A549 (cell line): Measurements from ENCODE around the gene NOS1AP. TPM values are rescaled to one million over a fixed set of nuclear protein-coding genes. Genes with fewer than 3 reads are reported as not detected.

Experiments used
- ATAC-seq, 2 experiments: fragments of 200-7000 bp in 1 of 2; fragments of >200 bp in 1 of 2; cut with Nextera tagmentation in 1 of 2; cut with Tn5 transposase in 1 of 2; 3 replicates each; pipeline versions ENCODE4 v1.8.0 to v1.9.1; 2018 to 2020; ENCODE audit warnings: mild to moderate bottlenecking in 1 of 2, moderate library complexity in 1 of 2
- CTCF ChIA-PET: fragments of 300-600 bp; sonication (Branson Sonifier 250); formaldehyde crosslinking; extraction: SDS; loops from one replicate; lab custom pipeline; 2021; ENCODE audit warnings: antibody characterized with exemption, inconsistent platforms; lab: Yijun Ruan, JAX
- POLR2A ChIA-PET: fragments of 350-600 bp; formaldehyde crosslinking; extraction: SDS; loops from one replicate; lab custom pipeline; 2021; ENCODE audit warnings: antibody characterized with exemption, inconsistent platforms; lab: Yijun Ruan, JAX
- DNase-seq, 2 experiments: peaks; one replicate each; pipeline versions ENCODE4 v3.0.0 to v3.0.0-alpha.2; 2011 to 2016; ENCODE audit warnings: low read depth in 1 of 2, low spot score in 1 of 2
- FAIRE-seq: peaks from 2 replicates; lab custom pipeline; 2011; peaks lifted over from hg19 to GRCh38; lab: Jason Lieb, UNC
- H3K27ac ChIP-seq, 2 experiments: fragments of >200 bp; sonication (Bioruptor Twin); formaldehyde crosslinking; 3 replicates each; pipeline ENCODE4 v1.5.1; 2016 to 2017
- H3K4me1 ChIP-seq: fragments of >200 bp; sonication (Bioruptor Twin); formaldehyde crosslinking; 3 replicates; pipeline ENCODE4 v1.6.1; 2016
- H3K4me2 ChIP-seq: fragments of >200 bp; sonication (Bioruptor Twin); formaldehyde crosslinking; 3 replicates; pipeline ENCODE4 v1.6.1; 2016
- H3K4me3 ChIP-seq: fragments of >200 bp; sonication (Bioruptor Twin); formaldehyde crosslinking; 3 replicates; pipeline ENCODE4 v1.5.1; 2016
- H3K9me3 ChIP-seq: fragments of >200 bp; sonication (Bioruptor Twin); formaldehyde crosslinking; 3 replicates; pipeline ENCODE4 v1.6.1; 2016
- CBX2 ChIP-seq: fragments of 200-600 bp; sonication (generic); IDR thresholded peaks from 2 replicates; pipeline ENCODE4 v1.6.1; 2016; ENCODE audit warnings: low read depth, mild to moderate bottlenecking, borderline replicate concordance
- CBX8 ChIP-seq: fragments of 200-600 bp; sonication (generic); IDR thresholded peaks from 2 replicates; pipeline ENCODE4 v1.6.1; 2016
- CEBPB ChIP-seq, 2 experiments: fragments of >200 bp in 1 of 2; sonication (Bioruptor Twin) in 1 of 2; formaldehyde crosslinking in 1 of 2; IDR thresholded peaks; 2 replicates each; pipeline ENCODE4 v1.6.1; 2012 to 2016
- EHF ChIP-seq: fragments of 250-450 bp; sonication (Bioruptor Pico); IDR thresholded peaks from 2 replicates; pipeline ENCODE4 v1.5.0; 2020; ENCODE audit warnings: mild to moderate bottlenecking
- EHMT2 ChIP-seq: fragments of 200-600 bp; sonication (generic); IDR thresholded peaks from 2 replicates; pipeline ENCODE4 v1.6.1; 2016; ENCODE audit warnings: antibody characterized with exemption, low read depth, mild to moderate bottlenecking, moderate library complexity
- FOSL2 ChIP-seq, 2 experiments: fragments of 450-650 bp in 1 of 2; fragments of >200 bp in 1 of 2; sonication (Bioruptor Twin) in 1 of 2; formaldehyde crosslinking; IDR thresholded peaks; 2 replicates each; pipeline versions ENCODE4 v1.5.0 to v1.6.1; 2016 to 2020; ENCODE audit warnings: mild to moderate bottlenecking in 1 of 2, moderate library complexity in 1 of 2
- GATA3 ChIP-seq: IDR thresholded peaks from 2 replicates; pipeline ENCODE4 v1.6.1; 2012; ENCODE audit warnings: borderline replicate concordance
- HDAC2 ChIP-seq: fragments of 200-600 bp; sonication (generic); IDR thresholded peaks from 2 replicates; pipeline ENCODE4 v1.6.1; 2016
- JUNB ChIP-seq: fragments of >200 bp; sonication (Bioruptor Twin); formaldehyde crosslinking; IDR thresholded peaks from 2 replicates; pipeline ENCODE4 v1.6.1; 2016
- KDM1A ChIP-seq: fragments of 200-600 bp; sonication (generic); IDR thresholded peaks from 2 replicates; pipeline ENCODE4 v1.6.1; 2016; ENCODE audit warnings: low read depth, mild to moderate bottlenecking
- KDM5A ChIP-seq: fragments of 200-600 bp; sonication (generic); IDR thresholded peaks from 2 replicates; pipeline ENCODE4 v1.6.1; 2016; ENCODE audit warnings: antibody characterized with exemption, mild to moderate bottlenecking
- MAZ ChIP-seq: fragments of 150-350 bp; IDR thresholded peaks from 2 replicates; pipeline ENCODE4 v1.6.1; 2014; ENCODE audit warnings: antibody characterized with exemption, low read depth, low read length, borderline replicate concordance
- MYC ChIP-seq: IDR thresholded peaks from 2 replicates; pipeline ENCODE4 v1.6.1; 2012; ENCODE audit warnings: mild to moderate bottlenecking, inconsistent platforms, low read length, improper control_type of control experiment, borderline replicate concordance
- NPAS2 ChIP-seq: fragments of 250-450 bp; sonication (Bioruptor Pico); IDR thresholded peaks from 2 replicates; pipeline ENCODE4 v1.8.0; 2022; ENCODE audit warnings: mild to moderate bottlenecking, moderate library complexity, borderline replicate concordance
- POLR2A ChIP-seq: IDR thresholded peaks from 2 replicates; pipeline ENCODE4 v1.6.1; 2012; ENCODE audit warnings: mild to moderate bottlenecking, low read length
- POLR2AphosphoS2 ChIP-seq: conservative IDR thresholded peaks from 2 replicates; pipeline ENCODE4 v1.6.1; 2012; ENCODE audit warnings: low read length, improper control_type of control experiment, inconsistent platforms
- SREBF2 ChIP-seq: fragments of 450-650 bp; IDR thresholded peaks from 2 replicates; pipeline ENCODE4 v1.6.1; 2014; ENCODE audit warnings: mild to moderate bottlenecking, moderate library complexity
- TFCP2L1 ChIP-seq: fragments of 250-450 bp; sonication (Bioruptor Pico); IDR thresholded peaks from 2 replicates; pipeline ENCODE4 v1.5.0; 2021; ENCODE audit warnings: mild to moderate bottlenecking
- ZFP36 ChIP-seq: fragments of 450-650 bp; IDR thresholded peaks from 2 replicates; pipeline ENCODE4 v1.6.1; 2014; ENCODE audit warnings: borderline replicate concordance; ENCODE audit not compliant: partially characterized antibody
- ZSCAN20 ChIP-seq: fragments of 250-450 bp; sonication (Bioruptor Pico); IDR thresholded peaks from 2 replicates; pipeline ENCODE4 v1.8.0; 2022; ENCODE audit warnings: mild to moderate bottlenecking, moderate library complexity
- WGBS: methylation state at CpG from one replicate; pipeline ENCODE4 v1.1.6; 2017; ENCODE audit errors: missing lambda C conversion rate; 5-methylcytosine and 5-hydroxymethylcytosine counted together
- polyA plus RNA-seq, 4 experiments: library from polyadenylated mRNA; depleted of rRNA in 3 of 4; stranded (reverse); fragments of >200 nt; fragmentation: RNase III in 1 of 4; extraction: RNeasy Plus Mini Kit Qiagen cat#74134 plus additional on column Dnase treatment in 1 of 4; gene quantifications; 2 replicates in 3 of 4; 3 replicates in 1 of 4; pipeline ENCODE4 v1.2.3, GENCODE V29; 2011 to 2017
- TF ChIP-seq, protein P1 (sequence below): fragments of >200 bp; sonication (Bioruptor Twin); formaldehyde crosslinking; IDR thresholded peaks from 3 replicates; pipeline ENCODE4 v1.6.1; 2016
- TF ChIP-seq, protein P2 (sequence below): fragments of 150-350 bp; IDR thresholded peaks from 2 replicates; pipeline ENCODE4 v1.6.1; 2014; ENCODE audit warnings: low read depth, mild to moderate bottlenecking, low read length
- TF ChIP-seq, protein P3 (sequence below): fragments of 250-450 bp; sonication (Bioruptor Pico); IDR thresholded peaks from 2 replicates; pipeline ENCODE4 v1.5.0; 2021; ENCODE audit warnings: mild to moderate bottlenecking, moderate library complexity, borderline replicate concordance
- TF ChIP-seq, protein P4 (sequence below): fragments of 200-600 bp; sonication (generic); IDR thresholded peaks from 2 replicates; pipeline ENCODE4 v1.6.1; 2016; ENCODE audit warnings: antibody characterized with exemption, mild to moderate bottlenecking, moderate library complexity

NOS1AP gene
- polyA plus RNA-seq, 2 of the 4 experiments (the other 2 are of a cell fraction) = 0.17 to 0.25 TPM

DNA sequence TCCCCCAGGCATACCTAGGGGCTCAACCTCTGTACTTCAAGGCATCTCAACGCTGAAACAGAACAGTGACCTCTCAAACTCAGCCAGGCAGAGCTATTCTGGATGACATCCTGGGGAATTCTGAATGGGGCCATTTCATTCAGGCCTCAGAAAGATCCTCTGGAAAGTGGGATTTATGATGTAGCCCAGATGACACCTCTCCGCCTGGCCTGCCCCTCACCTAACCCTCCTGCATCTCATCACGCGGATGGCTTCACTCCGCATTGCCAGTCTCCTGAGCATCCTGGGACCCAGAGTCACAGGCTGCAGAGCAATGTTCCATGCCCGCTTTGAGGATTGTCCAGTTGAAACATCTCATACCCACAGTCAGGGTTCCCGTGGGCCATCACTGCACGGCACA is 306.0 kb downstream of the NOS1AP start:
- ChIA-PET POLR2A (no interaction called here), CTCF (no interaction called here)
- 83% methylated on average over 8 of the region's 8 CpGs for WGBS
- DNase-seq (no peak), ATAC-seq (no peak), FAIRE-seq (no peak)
- no peak for TF ChIP-seq MAZ
- TF ChIP-seq TFCP2L1 (CRISPR knock-in tag) = no peak
- no peak for TF ChIP-seq CBX8
- no peak for TF ChIP-seq CBX2
- TF ChIP-seq SREBF2 = no peak
- TF ChIP-seq, protein P1, sequence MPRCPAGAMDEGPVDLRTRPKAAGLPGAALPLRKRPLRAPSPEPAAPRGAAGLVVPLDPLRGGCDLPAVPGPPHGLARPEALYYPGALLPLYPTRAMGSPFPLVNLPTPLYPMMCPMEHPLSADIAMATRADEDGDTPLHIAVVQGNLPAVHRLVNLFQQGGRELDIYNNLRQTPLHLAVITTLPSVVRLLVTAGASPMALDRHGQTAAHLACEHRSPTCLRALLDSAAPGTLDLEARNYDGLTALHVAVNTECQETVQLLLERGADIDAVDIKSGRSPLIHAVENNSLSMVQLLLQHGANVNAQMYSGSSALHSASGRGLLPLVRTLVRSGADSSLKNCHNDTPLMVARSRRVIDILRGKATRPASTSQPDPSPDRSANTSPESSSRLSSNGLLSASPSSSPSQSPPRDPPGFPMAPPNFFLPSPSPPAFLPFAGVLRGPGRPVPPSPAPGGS = no peak
- no peaks in the 10 kb centered on the region for H3K9me3 ChIP-seq
- H3K4me1 ChIP-seq = peaks cover 10% of the 10 kb centered on the region; the same call in 1 of the 3 replicates
- H3K27ac ChIP-seq = no peak overlapping the region
- no peak overlapping the region for H3K4me2 ChIP-seq
- no peak overlapping the region for H3K4me3 ChIP-seq

DNA sequence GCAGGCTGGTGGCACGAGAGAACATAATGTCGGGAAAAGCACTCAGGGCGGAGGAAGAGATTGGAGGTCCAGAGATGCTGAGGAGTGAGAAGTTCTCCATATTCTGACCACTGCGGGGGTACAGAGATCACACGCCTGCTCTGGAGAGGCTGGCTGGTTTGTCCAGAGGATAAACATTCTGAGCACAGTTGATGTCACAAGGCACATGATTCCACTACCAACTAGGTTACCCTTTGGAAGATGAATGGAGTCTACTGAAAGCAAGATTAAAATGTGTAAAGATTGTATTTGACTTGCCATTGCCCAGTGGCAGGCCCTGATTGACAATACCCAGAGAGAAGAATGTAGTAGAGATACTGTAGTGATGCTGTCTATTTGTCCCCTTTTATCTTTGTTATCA is 307.2 kb downstream of the NOS1AP start, which contains the start of gene SPATA46:
Gene SPATA46 (minus strand): TSS at position 164 of the 400 bp plus-strand sequence. CDS start 64 bp downstream, at position 100.
- Histone ChIP-seq H3K4me2 (no peak within 1 kb of the TSS), H3K27ac (no peak within 1 kb of the TSS), H3K4me1 (peaks cover 19% of the 10 kb centered on the region), H3K9me3 (no peaks in the 10 kb centered on the region), H3K4me3 (no peak within 1 kb of the TSS)
- no peak for ATAC-seq
- POLR2A ChIA-PET = interaction anchor here (0.7 kb wide), 1 partner anchor 340 kb away, joined by 4 read pairs; no protein-coding TSS in a partner anchor
- DNase-seq = no peak
- FAIRE-seq = no peak
- TF ChIP-seq EHF (CRISPR knock-in tag) (no peak), ZSCAN20 (CRISPR knock-in tag) (no peak), MYC (no peak)
- WGBS = 87% methylated on average over 5 of the region's 5 CpGs
- CTCF ChIA-PET = interaction anchor here (0.7 kb wide), 1 partner anchor 269 kb away, joined by 3 read pairs; no protein-coding TSS in a partner anchor

DNA sequence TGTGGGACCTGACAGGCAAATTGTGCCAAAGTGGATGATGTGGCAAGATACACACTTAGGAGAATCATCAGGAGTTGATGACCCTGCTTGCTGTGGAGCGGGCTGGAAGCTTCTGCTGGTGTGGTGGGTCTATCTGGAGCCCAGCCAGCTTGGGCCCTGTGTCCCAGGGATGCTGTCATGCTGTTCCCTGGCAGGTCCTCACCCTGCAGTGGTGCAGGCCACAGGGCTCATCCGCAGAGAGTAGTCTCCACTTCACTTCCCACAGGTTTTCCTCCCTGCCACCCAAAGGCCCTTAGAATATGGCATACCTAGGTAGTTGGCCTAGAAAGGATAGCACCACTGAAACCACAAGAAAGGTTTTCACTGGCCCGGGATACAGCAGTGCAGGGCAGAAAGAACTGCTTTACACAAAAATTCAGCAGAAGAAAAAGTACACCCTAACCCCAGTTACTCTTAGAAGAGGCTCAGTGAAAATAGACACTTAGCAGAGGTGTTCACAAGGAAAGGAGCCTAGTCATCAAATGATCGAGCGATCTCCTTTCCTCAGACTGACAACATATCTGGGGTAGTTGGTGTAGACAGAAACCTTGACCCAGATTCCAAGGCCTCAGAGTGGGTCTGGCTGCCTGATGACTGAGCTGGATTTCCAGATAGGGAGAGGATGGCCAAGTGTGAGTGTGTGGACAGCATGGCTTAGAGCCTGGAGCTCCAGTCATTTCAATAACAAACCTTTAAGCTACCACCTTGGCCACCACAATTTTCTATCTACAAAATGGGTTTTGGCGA is 310.8 kb downstream of the NOS1AP start:
- ChIA-PET CTCF (interaction anchor here (2.6 to 5.0 kb wide), 2 partner anchors 11 to 324 kb away, joined by 10 to 35 read pairs; no protein-coding TSS in a partner anchor), POLR2A (no interaction called here)
- DNase-seq (no peak), FAIRE-seq (no peak), ATAC-seq (no peak)
- WGBS = 83% methylated on average over 6 of the region's 6 CpGs
- no peak overlapping the region; a peak in 1 of 6 replicates for H3K27ac ChIP-seq
- H3K4me2 ChIP-seq = no peak overlapping the region
- peaks cover 20% of the 10 kb centered on the region for H3K4me1 ChIP-seq
- no peaks in the 10 kb centered on the region for H3K9me3 ChIP-seq
- no peak overlapping the region for H3K4me3 ChIP-seq
- TF ChIP-seq, protein P2, sequence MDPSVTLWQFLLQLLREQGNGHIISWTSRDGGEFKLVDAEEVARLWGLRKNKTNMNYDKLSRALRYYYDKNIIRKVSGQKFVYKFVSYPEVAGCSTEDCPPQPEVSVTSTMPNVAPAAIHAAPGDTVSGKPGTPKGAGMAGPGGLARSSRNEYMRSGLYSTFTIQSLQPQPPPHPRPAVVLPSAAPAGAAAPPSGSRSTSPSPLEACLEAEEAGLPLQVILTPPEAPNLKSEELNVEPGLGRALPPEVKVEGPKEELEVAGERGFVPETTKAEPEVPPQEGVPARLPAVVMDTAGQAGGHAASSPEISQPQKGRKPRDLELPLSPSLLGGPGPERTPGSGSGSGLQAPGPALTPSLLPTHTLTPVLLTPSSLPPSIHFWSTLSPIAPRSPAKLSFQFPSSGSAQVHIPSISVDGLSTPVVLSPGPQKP = no peak
- TF ChIP-seq EHMT2 (no peak), ZFP36 (no peak), KDM5A (no peak), KDM1A (no peak), CEBPB (IDR thresholded peaks at IDR 0.05) (no peak), POLR2A (no peak), POLR2AphosphoS2 (no peak), CBX2 (no peak), GATA3 (no peak), JUNB (no peak), NPAS2 (CRISPR knock-in tag) (no peak), MAZ (no peak), HDAC2 (no peak), FOSL2 (IDR thresholded peaks at IDR 0.05) (no peak), FOSL2 (CRISPR knock-in tag; IDR thresholded peaks at IDR 0.05) (no peak)
- TF ChIP-seq, protein P3, sequence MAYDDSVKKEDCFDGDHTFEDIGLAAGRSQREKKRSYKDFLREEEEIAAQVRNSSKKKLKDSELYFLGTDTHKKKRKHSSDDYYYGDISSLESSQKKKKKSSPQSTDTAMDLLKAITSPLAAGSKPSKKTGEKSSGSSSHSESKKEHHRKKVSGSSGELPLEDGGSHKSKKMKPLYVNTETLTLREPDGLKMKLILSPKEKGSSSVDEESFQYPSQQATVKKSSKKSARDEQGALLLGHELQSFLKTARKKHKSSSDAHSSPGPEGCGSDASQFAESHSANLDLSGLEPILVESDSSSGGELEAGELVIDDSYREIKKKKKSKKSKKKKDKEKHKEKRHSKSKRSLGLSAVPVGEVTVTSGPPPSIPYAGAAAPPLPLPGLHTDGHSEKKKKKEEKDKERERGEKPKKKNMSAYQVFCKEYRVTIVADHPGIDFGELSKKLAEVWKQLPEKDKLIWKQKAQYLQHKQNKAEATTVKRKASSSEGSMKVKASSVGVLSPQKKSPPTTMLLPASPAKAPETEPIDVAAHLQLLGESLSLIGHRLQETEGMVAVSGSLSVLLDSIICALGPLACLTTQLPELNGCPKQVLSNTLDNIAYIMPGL (CRISPR knock-in tag) = no peak
- TF ChIP-seq, protein P4, sequence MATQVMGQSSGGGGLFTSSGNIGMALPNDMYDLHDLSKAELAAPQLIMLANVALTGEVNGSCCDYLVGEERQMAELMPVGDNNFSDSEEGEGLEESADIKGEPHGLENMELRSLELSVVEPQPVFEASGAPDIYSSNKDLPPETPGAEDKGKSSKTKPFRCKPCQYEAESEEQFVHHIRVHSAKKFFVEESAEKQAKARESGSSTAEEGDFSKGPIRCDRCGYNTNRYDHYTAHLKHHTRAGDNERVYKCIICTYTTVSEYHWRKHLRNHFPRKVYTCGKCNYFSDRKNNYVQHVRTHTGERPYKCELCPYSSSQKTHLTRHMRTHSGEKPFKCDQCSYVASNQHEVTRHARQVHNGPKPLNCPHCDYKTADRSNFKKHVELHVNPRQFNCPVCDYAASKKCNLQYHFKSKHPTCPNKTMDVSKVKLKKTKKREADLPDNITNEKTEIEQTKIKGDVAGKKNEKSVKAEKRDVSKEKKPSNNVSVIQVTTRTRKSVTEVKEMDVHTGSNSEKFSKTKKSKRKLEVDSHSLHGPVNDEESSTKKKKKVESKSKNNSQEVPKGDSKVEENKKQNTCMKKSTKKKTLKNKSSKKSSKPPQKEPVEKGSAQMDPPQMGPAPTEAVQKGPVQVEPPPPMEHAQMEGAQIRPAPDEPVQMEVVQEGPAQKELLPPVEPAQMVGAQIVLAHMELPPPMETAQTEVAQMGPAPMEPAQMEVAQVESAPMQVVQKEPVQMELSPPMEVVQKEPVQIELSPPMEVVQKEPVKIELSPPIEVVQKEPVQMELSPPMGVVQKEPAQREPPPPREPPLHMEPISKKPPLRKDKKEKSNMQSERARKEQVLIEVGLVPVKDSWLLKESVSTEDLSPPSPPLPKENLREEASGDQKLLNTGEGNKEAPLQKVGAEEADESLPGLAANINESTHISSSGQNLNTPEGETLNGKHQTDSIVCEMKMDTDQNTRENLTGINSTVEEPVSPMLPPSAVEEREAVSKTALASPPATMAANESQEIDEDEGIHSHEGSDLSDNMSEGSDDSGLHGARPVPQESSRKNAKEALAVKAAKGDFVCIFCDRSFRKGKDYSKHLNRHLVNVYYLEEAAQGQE = no peak
- TF ChIP-seq, all 56 proteins: peak for 0
